HG02623 (cell line): ENCODE data around the gene C1orf159.
"Not testable (repeated sequence)": the region's sequence is repeated elsewhere in the genome, so short reads cannot be mapped to it uniquely, and the experiment has no call there.

Experiments
- ATAC-seq: cut with Tn5 transposase; IDR thresholded peaks from one replicate; pipeline ENCODE4 v1.9.1; 2021; ENCODE audit warnings: moderate library complexity; ENCODE audit not compliant: unreplicated experiment

Gene C1orf159

DNA sequence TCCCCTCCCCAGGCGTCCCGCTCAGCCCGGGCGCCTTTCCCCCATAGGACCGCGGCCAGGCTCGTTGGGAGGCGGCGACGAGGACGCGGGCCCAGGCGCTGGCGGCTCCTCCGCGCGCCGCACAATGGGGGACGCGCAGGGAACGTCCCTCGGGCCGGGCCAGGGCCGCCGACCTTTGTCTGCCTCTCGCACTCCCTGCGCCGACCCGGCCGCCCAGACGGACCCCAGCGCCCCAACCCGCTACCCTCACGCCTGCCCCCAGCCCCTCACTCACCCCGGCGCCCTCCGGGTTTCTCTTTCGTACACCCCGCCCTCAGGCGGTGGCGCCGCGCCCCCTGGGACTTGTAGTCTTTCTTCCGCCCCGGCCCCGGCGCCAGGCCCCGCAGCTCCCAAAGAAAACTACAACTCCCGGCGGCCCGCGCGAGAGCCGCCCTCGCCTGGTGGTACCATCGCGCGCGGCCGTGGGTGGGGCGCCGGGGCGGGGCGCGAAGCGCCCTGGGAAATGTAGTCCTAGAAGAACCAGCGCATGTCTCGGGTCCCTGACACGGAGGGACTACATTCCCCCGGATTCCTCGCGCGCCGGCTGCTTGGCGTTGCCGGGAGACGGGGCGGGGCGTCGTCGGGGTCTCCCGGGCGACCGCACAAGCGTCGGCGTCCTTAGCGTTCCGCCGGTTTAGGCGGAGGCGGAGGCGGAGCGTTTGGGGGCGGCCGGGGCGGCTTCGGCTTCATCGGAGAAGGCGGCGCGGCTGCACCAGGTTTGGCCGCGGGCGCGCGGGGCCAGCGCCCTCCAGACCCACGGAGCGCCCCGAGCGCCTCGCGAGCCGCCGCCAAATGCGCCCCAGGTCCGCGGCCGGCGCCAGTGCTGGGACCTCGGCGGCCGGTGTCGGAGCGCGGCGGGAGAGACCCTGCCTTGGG lies at the start of gene C1orf159:
TSS of gene C1orf159 (minus strand) at position 304 of the 915 bp plus-strand sequence. CDS start 24,546 bp downstream, outside the sequence.
- peak; percentile 91 for ATAC-seq

DNA sequence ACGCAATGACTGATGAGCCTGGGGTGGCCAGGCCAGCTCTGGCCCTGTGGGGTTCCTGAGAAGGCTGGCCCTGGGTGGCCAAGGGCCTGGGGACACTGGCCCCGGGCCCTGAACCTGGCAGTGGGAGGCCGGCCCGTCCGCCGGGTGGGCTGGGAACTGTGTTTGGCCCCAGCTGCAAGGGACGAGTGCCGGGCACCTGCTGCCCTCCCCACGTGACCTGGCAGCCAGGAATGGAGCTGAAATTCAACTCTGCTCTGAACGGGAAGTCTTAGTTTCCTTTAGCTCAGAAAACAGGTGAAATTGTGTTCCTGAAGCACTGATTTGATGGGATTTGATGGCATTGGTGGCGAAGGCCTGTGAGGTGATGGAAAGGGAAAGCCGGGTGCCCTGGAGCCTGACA lies 49.6 kb upstream of the C1orf159 start:
- ATAC-seq, result no peak

DNA sequence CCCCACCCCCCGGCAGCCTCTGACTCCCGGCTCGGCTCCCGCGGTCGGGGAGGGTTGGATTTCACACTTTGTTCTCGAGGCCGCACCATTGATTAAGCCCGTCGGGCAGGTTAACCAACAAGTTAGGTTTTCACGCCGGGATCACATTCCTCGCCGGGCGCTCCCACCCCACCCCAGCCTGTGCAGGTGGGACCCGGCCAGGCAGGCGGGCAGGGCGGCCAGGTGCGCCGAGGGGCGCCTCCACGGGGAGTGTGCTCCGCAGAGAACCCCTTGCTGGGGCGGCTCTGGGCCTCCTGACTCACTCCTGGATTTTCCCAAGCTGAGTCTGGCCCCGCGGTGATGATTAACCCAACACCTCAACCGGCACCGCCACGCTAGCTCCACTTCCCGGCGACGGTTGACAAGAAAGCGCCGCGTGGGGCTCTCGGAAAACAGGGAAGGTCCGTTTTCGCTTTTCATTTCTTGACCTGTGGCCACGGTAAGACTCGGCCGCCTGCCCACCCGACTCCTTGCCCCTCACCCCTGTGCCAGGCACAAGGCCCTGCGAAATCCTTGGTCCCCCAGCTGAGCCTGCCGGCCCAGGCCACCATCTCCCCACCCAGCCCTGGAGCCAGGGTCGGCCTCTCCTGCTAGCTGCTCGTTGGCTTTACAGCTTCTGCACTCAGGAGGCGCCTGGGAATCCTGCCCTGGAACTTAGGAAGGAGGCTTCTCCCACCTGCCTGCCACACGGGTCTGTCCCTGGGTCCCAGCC lies 49.0 kb upstream of the C1orf159 start:
- no peak for ATAC-seq

DNA sequence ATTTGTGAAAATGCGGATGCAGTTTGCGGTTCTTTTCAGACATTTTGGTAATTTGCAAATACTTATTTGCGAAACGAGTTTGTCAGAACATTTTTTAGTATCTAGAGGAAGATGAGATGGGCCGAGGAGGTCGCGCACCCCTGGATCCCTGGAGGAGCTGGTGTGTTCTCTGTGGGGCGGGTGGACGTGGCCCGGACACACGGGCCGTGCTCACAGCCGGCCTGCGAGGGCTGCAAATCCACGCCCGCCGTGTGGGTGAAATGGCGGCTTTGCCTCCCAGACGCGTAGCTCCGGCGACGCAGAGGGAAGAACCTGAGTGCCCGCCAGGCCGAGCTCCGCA lies 48.4 kb upstream of the C1orf159 start:
- ATAC-seq, result no peak

DNA sequence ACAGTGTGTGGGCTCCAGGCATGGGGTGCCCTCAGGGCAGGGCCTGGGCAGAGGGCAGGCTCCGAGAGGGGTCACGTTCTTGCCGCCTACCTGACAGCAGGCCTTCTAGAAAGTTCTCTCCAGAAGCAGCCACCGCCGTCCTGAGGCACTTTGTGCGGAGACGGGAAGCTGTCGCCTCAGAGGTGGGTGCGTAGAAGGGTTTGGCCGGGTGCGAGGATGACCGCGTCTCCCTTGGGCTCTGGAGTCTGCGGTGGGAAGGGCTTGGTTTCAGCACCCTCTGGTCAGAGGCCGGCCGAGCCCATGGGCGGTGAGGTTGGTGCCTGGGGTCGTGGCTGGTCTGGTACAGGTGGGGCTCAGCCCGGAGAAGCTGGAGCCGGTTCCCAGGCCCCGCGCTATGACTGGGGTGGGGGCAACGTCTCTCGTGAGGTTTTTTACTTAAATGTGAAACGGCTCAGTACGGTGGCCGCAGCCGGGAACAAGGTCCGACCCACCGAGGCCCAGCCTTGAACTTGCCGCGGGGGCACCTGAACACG lies 47.7 kb upstream of the C1orf159 start:
- no peak for ATAC-seq

DNA sequence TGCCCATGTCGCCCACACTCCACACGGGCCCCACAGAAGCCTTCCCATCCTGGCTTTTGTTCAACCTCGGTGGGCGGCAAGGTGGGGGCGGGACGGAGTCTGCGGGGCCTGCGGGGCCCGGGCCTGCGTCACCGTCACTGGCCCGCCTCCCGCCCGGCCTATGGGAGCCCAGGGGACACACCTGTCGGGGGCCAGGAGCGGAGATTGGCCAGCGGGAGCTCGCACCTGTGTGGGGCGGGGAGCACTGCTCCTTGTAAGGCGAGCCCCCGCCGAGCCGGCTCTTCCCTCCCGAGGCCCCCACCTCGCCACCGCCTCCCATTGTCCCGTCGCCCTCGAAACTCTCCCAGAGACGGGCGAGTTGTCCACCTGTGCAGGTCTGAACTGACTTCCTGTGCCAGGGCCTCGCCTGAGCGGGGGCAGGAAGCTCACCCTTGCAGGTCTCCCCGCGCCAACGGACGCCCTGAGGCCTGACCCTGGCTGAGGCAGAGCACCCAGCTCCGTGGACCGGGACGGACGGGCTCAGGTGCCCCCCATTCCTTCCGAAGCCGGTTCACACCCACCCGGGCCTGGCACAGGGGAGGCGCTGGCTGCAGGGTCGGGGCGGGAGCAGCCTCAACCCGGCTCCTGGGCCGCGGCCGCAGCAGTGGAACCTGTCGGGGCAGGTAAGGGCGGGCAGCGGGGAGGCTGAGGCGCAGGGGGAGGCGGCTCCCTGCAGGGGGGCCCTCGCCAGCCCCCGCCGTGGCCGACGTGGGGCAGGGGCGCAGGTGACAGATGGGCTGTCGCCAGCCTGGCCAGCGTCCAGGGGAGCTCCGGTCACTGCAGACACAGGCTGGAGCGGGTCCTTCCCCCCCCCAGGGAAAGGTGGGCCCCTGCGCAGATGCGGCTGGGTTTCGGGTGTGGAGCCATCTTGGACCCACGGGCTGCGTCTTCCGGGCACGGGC lies 47.0 kb upstream of the C1orf159 start:
- ATAC-seq, result no peak

DNA sequence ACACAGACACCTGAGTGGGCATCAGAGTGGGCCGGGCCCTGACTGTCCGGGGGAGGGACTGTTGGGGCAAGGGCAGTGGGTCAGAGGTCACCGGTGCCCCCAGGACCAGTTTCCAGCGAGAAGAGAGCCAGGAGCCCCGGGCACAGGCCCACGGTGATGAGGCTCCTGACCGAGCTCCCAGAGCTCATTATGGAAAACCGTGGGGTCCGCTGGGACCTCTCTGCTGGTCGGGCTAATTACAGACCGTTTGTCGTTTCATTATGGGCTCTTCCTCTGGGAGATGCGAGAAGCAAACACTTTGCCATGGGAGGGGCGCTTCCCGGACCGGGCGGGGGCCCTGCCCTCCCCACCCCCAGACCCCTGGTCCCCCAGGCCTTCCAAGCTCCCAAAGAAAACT lies 45.8 kb upstream of the C1orf159 start:
- no peak for ATAC-seq

DNA sequence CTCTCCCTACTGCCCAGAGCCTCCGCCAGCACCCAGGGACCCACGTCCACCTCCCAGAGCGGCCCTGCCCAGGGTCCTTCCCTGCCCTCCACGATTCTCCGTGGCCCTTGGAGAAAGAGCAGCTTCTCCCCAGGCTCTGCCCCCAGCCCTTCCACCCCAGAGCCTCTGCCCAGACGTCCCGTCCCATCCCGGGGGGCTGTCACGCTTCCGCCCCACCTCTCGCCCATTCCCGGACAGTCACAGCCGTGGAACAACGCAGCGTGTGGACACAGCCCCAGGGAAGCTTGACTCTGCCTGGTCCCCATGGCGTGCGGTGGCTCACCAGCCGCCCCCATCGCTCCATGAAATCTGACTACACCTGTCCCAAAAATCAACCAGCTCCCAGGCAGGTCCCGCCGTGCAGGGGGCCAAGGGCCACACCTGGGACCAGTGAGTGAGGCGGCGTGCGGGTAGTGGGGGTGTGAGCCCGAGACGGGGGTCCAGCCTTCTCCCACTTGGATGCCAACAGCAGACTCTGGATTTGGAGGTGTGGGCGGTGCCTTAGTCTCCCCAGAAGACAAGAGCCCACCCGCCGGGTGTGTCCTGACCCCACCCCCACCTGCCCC lies 45.3 kb upstream of the C1orf159 start:
- no peak for ATAC-seq

DNA sequence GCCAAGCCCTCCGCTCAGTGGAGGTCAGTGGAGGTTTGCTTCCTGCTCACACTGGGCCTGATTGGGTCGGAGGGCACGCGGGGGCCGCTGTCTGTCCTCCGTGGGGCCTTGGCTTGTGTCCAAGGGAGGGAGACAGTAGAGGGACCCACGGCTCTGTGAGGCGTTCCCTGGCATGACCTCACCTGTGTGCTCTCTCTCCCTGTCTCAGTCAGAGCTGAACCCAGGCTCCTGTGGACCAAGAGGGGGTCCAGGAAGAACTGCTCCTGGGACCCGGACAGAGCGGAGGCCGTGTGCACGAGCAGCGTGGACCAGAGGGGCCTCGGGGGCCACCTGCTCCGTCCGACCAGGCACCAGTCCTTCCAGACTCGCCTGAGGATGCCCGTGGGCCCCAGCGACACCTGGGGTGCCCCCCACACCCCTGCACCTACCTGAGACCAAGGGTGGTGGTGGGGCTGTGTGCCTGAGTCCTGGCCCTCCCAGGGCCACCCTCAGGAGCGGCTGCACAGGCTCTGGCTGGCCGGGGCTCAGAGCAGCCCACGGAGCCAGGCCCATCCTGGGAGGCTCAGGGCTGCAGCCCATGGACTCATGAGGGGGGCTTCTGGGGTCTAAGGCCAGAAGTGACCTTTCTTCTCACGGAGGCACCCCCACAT lies 44.5 kb upstream of the C1orf159 start:
- ATAC-seq, result no peak

DNA sequence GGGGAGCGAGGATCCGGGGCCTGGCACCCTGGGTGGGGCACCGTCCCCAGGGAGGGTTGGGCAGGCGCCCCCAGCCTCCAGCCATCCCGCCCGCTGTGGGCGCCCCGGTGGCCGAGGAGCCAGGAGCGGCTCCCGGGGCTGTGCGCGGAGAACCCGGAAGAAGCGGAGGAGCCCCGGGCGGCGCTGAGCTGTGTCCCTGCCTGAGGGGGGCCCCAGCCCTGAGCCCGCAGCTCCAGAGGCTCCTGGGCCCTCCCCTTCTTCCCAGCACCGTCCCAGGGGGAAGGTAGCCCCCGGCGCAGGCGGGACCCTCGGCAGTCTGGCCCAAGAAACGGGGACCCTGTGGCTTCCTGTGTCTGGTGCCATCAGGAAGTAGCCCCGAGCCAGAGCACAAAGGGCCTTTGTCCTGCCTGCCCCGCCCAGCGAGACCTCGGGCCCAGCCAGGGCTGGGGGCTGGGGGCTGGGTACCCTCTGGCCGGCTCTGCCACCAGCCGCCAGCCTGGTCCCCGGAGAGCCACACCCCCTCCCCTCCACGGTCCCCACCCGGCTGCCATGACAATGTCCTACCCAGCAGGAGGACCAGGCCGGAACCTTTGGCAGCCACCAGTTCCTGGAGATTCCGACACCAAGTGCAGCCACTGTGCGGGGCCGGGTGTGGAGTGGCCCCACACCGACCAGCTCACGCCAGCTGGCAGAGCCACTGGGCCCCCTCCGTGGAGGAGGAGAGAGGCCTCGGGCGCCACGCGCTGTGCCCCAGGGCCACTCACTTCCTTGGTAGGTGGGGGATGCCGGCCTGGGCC lies 42.2 kb upstream of the C1orf159 start:
- ATAC-seq, result peak; percentile 38

DNA sequence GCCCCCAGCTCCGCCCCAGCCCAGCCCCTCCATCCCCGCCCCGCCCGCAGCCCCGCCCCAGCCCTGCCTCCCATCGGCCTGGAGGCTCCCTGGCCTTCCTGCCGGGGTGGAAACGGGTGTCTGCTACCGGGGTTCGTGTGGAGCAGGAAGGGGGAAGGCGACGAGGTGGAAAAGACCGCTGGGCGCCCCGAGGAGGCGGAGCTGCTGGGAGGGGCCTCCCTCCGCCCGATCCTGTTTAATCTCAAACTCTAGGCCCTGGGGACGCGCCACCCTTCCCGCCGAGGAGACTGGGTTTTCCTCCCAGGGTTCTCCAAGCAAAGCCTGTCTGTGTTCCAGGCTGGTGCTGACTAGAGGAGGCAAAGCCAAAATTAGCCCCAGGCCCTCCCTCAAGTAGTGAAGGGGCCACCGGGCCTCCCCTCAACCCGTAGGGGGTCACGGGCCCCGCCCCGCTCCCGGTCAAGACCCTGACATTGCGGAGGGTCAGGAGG lies 41.6 kb upstream of the C1orf159 start:
- peak; percentile 40 for ATAC-seq

DNA sequence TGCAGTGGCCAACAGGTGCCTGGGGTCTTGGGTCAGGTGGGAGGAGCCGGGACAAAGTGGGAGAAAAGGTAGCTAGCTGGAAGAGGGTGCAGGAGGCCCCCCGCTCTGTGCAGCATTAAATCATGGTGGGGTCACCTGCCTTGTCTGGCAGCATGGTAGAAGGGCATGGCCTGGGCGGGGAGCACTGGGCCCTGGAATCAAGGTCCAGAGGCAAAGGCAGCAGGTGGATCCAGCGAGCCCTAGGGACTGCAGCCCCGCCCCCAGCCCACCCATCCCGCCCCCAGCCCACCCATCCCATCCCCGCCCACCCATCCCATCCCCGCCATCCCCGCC lies 41.1 kb upstream of the C1orf159 start:
- no peak for ATAC-seq

DNA sequence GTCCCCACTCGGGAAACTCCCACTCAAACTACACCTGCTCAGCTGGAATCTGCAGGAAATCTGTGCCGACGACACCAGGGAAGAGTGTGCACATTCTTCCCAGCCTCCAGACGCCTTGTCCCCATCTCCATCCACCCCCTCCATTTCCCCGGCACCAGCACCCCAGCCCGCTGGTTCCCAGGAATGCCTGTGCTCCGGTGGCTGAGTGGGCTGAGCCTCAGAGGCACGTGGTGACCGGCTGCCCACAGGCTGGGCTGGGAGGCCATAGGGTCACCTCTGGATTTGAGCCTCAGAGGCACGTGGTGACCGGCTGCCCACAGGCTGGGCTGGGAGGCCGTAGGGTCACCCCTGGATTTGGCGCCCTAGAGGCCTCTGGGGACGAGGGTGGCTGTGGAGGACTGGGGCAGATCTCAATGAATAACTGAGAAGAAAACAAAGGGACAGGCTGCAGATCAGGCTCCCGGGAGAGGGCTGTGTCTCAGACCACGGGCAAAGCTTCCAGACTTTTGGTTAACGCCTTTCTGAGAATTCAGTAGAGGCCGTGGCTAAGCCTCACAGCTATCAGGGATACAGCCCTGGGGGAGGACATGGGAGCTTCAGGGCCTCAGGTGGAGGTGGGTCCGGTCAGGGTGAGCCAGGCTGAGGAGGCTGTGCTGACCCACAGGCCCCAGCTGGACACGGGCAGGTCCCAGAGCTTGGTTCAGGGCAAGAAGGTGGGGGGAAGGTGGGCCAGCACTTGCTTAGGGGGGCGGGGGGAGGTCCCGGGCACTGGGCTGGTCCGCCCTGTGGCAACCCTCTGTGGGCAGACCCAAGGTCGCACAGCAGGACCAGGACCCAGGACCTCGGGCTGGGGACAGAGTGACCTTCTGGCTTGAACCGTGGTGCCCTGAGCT lies 40.5 kb upstream of the C1orf159 start:
- ATAC-seq, result no peak

DNA sequence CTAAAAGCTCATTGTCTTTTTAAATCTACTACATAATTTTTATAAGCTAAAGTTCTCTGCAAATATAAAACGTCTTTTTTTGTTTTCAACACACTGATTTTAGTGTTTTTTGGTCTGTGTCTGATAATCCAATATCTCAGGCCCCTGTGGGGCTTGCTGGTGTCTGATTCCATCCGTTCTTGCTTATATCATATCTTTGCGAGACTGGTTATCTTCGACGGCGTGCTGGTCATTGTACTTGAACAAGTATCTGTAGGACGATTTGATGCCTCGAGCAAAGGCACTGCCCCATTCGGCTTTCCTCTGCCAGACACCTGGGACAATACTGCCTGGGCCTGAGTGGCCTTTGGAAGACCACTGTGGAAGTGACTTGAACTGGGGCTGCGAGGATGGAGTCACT lies 39.4 kb upstream of the C1orf159 start:
- no peak for ATAC-seq

DNA sequence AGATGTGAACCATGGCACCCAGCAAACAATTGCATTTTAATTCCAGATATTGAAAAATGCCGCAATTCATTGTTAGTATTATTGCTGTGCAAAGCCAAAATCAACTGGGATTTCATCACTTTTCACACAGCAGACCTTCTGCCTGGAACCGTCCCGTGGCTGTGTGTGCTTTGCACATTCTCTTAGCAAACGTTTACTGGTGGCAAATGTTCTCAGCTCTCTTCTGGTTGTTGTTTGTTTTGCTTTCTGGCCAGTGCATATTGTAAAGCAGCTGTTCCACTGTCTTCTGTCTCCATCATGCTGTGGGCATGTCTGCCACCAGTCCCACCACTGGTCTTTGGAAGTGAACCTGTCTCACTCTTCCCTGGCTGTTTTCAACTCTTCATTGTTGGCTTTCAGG lies 38.0 kb upstream of the C1orf159 start:
- ATAC-seq, result no peak

DNA sequence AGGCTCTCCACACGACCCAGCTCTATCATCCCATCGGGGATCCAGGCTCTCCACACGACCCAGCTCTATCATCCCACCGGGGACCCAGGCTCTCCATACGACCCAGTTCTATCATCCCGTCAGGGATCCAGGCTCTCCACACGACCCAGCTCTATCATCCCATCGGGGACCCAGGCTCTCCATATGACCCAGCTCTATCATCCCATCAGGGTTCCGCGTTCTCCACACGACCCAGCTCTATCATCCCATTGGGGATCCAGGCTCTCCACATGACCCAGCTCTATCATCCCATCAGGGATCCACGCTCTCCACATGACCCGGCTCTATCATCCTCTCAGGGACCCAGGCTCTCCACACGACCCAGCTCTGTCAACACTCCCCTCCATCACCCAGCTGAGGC lies 37.3 kb upstream of the C1orf159 start:
- ATAC-seq, result not testable (repeated sequence)

DNA sequence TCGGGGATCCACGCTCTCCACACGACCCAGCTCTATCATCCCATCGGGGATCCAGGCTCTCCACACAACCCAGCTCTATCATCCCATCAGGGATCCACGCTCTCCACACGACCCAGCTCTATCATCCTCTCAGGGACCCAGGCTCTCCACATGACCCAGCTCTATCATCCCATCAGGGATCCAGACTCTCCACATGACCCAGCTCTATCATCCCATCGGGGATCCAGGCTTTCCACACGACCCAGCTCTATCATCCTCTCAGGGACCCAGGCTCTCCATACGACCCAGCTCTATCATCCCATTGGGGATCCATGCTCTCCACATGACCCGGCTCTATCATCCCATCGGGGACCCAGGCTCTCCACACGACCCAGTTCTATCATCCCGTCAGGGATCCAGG lies 36.5 kb upstream of the C1orf159 start:
- not testable (repeated sequence) for ATAC-seq

DNA sequence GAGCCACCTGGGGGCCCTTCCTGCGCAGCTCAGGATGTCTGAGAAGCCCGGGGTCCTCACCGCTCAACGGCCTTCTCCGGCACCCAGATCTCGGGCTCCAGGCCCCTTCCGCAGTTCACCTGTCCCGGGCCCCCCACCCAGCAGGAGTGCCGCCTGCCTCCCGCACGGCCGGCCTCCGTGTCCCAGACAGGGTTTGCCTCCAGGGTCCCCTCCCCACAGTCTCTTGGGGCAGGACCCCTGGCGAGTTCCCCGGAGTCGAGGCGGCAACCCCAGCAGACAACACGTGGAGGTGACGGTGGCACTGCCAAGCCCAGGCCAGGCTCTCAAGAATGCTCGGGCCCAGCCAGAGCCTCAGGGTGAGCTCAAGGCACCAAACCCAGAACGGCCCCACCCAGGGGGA lies 35.4 kb upstream of the C1orf159 start:
- ATAC-seq, result no peak
